ENCODE results near the gene WNT9B. TPM values are rescaled to one million over a fixed set of nuclear protein-coding genes. Genes with fewer than 3 reads are reported as not detected.
A peak's percentile ranks its signal among the peaks of the same experiment; 100 is the strongest.

Gene WNT9B
- total and polyA plus RNA-seq, 12 donors: 0.18 to 2.4 (median 0.35) TPM

- 35% methylated on average over 27 to 29 of the region's 29 CpGs for WGBS, 2 donors
- ATAC-seq: peak in 3 of 8 donors; percentile 45 to 54 (median 52)
Measured at GRCh38 chr17:46894476-46895151, 43.2 kb downstream of the WNT9B start.

GRCh38 chr17:46895171-46895570 is 43.8 kb downstream of the WNT9B start:
- intact Hi-C loops (cut with DNase I): no loop called here
- peaks cover 0 to 49% (median 31%) of the 10 kb centered on the region in 7 donors for H3K27me3 ChIP-seq
- H3K4me1 ChIP-seq: peaks cover 0 to 12% (median 0%) of the 10 kb centered on the region in 9 donors
- H3K36me3 ChIP-seq: no peaks in the 10 kb centered on the region
- peak in 2 of 8 donors; percentile 29 to 46 for ATAC-seq
- H3K4me3 ChIP-seq: no peak overlapping the region
- H3K9me3 ChIP-seq: peaks cover 0 to 10% (median 0%) of the 10 kb centered on the region in 11 donors
- no peak for DNase-seq
- TF ChIP-seq CTCF (IDR thresholded peaks at IDR 0.05): no peak
- no peak overlapping the region for H3K27ac ChIP-seq
- WGBS, 2 donors: 78 to 80% methylated on average over 9 of the region's 9 CpGs

More at GRCh38 chr17:46894476-46895151, 43.2 kb downstream of the WNT9B start:
- H3K27ac ChIP-seq: no peak overlapping the region
- H3K4me1 ChIP-seq: peaks cover 0 to 12% (median 0%) of the 10 kb centered on the region in 9 donors
- no peaks in the 10 kb centered on the region for H3K36me3 ChIP-seq
- no peak overlapping the region for H3K4me3 ChIP-seq
- intact Hi-C loops (cut with DNase I): no loop called here
- no peak for DNase-seq
- H3K27me3 ChIP-seq: peaks cover 0 to 53% (median 34%) of the 10 kb centered on the region in 7 donors
- TF ChIP-seq CTCF (IDR thresholded peaks at IDR 0.05): no peak
- peaks cover 0 to 10% (median 0%) of the 10 kb centered on the region in 11 donors for H3K9me3 ChIP-seq

GRCh38 chr17:46896991-46897390 is 45.6 kb downstream of the WNT9B start:
- TF ChIP-seq CTCF (IDR thresholded peaks at IDR 0.05): no peak
- Histone ChIP-seq H3K36me3 (no peaks in the 10 kb centered on the region), H3K4me3 (no peak overlapping the region), H3K27me3 (peaks cover 0 to 32% (median 24%) of the 10 kb centered on the region in 7 donors), H3K27ac (no peak overlapping the region), H3K9me3 (peaks cover 0 to 10% (median 0%) of the 10 kb centered on the region in 11 donors), H3K4me1 (peaks cover 0 to 3% (median 0%) of the 10 kb centered on the region in 9 donors)
- ATAC-seq: no peak
- intact Hi-C loops (cut with DNase I): no loop called here
- 81 to 85% methylated on average over 9 of the region's 9 CpGs for WGBS, 2 donors
- no peak for DNase-seq

GRCh38 chr17:46898364-46898763 is 47.0 kb downstream of the WNT9B start:
- no peak overlapping the region for H3K27ac ChIP-seq
- no peaks in the 10 kb centered on the region for H3K36me3 ChIP-seq
- intact Hi-C loops (cut with DNase I): no loop called here
- H3K27me3 ChIP-seq: peaks cover 0 to 27% (median 16%) of the 10 kb centered on the region in 7 donors
- DNase-seq: no peak
- no peak overlapping the region for H3K4me3 ChIP-seq
- peaks cover 0 to 10% (median 0%) of the 10 kb centered on the region in 11 donors for H3K9me3 ChIP-seq
- peaks cover 0 to 3% (median 0%) of the 10 kb centered on the region in 9 donors for H3K4me1 ChIP-seq
- 65 to 72% methylated on average over 2 of the region's 2 CpGs for WGBS, 2 donors
- no peak for ATAC-seq
- TF ChIP-seq CTCF (IDR thresholded peaks at IDR 0.05): no peak

Data from heart right ventricle (tissue), 16 donors.